GM18858 (cell line): Measurements from ENCODE around the gene FYN.
"Not testable (repeated sequence)": the region's sequence is repeated elsewhere in the genome, so short reads cannot be mapped to it uniquely, and the experiment has no call there.

ENCODE experiments used
- ATAC-seq: cut with Tn5 transposase; IDR thresholded peaks from one replicate; pipeline ENCODE4 v1.9.1; 2021; ENCODE audit not compliant: unreplicated experiment

The FYN gene

DNA sequence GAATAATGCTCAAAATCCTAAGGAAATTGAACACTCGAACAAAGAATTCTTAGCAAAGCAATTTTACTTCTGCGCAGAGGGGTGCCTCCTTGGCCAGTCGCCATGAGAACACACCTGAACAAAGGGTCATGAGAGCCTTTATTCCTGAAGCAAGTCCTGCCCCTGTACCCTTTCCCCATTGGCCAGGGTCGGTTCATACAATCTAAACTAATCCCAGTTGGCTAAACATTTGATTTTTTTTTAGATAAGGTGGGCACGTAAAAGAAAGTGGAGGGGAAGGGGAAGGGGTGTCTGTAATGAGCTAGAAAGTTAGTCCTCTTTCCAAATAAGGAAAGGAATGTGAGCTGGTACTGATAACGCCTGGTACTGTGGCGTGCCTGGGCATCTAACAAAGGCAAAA is 37.9 kb downstream of the FYN start:
- not testable (repeated sequence) for ATAC-seq

- no peak for ATAC-seq
Observed at GRCh38 chr6:111834356-111834755, 38.9 kb downstream of the FYN start.

DNA sequence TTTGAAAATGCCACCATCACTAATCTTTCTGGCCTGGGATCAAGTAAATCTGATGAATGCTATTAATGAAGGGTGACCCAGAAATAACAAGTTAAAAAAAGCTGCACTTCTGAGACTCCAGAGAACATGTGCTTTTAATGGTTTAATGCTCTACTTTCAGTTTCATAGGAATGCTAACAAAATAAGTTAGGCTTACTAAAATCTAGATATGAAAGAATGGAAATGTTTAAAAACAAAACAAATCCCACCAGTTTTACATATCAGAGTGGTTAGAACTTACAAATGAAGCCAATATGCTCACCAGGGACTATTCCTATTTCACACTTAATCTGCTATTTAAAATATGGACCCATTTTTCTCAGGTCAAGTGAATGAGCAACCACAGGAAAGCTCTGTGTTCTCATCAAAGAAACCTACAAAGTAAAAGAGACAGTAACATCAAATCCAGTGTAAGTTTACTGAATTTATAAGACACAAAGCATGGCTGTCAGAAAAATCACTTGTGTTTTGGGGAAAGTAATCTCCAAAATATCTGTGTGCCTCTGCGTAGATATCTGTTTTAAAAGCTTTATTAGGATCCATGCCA is 40.3 kb downstream of the FYN start:
- peak; percentile 47 for ATAC-seq

DNA sequence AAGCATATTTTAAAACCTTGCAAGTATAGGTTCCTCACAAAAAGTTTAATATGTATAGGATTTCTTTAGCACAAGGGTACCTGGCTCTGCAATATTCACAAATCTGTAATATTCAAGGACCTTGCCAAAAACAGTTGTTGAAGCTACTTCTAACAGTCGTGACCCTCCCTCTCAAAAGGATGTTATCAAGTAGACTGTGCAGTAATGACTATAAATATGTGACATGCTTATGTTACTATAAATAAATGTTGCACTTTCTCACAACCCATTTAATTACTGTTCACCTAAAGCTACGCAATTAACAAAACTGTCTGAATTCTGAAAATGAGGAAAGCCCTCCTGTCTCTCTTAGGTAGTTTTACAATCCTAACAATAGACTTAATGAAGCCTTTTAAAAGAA is 41.8 kb downstream of the FYN start:
- no peak for ATAC-seq

DNA sequence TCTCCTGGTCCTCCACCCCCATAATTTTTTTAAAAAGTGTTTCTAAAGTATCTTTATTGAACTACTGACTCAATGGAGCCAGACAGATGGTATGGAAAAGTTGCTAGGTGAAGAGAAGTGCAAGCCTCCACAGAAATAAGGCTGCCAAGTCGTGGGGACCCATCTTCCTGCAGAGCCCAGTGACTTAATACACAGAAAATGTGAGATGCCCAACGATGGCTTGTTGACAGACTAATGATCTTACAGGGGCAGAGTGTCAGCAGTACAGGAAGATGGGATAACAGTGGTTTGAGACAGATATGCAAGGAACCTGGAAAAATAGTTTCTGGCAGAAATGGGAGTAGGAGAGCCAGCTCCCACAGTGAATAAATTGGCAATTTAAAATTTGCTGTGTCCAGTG is 43.3 kb downstream of the FYN start:
- no peak for ATAC-seq

- ATAC-seq = no peak
Observed at GRCh38 chr6:111829581-111829980, 43.7 kb downstream of the FYN start.

DNA sequence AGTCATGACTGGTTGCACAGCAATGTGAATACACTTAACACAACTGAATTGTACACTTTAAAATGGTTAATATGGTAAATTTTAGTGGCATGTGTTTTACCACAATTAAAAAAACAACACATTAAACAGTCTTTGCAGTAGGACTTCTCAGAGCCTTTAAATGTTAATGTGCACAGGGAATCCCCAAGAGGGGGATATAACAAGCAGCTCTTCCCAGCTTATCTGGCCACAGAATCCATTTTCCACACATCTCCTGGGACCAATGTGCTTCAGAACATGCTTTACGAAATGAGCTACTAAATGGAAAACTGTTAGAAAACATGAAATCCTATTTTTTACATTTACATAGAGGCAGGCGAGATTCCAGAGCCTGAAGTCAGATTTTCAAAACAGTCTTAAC is 44.4 kb downstream of the FYN start:
- no peak for ATAC-seq

DNA sequence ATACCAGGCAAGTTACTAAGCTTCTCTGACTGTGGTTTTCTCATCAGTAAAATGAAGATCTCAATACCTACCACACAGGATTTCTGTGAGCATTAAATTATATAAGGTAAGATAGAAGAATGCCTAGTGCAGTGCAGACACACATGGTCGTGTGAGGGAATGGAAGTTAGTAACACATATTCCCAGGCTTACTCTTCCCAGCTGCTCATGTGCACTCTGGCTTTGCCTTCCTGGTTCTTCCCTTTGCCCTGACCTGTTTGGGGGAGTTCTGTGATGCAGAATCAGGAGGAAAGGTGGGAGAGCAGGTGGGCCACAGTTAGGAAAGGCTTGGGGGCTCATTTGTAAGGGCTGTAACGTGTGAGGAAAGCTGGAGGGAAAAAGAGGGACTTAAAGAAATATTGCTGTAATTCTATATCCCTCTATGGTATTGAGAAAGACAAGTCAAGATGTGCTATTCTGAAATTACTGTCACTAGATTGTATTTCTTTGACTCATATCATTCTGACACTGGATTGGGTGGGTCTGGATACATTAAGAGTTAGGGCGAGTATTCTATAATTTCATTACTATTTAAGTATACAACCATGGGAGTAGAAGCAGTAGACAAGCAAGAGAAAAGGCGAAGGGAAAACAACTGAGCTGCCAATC is 47.7 kb downstream of the FYN start:
- ATAC-seq = no peak

DNA sequence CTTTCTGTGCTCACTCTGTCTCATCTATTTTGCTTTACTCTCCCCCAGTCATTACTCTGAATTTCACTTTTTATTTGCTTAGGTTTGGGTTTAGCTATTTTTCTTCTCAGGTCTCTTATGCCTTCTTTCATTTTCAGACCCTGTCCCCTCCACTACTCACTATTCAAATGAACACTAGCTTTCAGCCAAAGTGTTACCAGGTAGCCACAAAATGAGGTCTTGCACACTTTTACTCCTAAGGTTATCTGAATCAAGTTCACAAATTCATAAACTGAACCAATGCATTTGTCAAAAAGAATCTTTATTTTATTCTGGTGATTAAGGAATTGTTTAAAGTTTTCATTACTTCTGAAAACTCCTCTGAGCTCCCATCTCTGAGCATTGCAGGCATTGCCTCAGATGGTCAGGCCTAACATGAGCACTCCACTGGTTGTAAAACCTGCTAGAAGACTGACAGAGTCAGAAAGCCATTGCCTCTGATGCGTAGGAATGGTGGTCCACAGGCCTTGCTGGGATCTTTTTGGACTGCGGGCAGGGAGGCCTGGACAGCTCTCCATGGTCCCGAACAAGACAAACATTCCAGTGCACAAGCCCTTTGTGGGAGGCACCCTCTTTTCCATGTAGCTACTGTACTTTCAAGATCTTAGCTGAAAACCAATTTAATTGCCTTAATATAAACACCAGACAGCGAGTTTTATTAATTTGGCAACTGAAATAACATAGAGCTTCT is 48.5 kb downstream of the FYN start:
- peak; percentile 87 for ATAC-seq

DNA sequence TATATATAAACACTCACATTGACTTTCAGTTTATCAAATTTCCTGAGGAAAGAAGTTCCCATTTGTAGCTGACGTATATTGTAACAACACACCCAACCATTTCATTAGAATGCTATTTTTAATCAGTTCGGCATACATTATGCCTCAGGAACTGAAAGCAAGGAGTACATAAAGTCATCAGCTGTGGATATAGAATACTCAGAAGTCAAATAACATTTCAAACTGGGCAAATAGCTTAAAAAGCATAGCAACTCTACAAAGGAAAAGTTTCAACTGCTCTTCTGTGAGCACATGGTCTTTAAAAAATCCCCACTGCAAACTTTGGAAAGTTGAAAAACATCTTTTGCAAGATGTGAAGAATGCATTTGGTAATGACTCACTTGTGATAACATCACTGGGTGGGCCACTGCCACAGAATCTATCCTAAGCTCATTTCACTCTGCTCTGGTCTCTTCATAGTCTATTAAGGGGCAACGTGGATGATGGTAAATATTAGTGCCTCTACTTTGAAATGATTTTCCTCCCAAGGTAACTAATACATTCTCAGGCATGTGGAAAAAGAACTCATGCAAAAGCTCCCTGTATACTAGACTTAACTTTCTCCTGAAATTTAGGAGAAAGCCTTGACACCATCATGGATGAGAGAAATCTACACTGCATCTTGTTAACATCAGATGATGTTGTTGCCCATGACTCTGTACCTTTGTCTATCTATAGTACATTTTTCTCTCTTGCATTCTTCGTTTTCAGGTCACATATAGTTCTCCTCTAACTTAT is 49.2 kb downstream of the FYN start:
- no peak for ATAC-seq

DNA sequence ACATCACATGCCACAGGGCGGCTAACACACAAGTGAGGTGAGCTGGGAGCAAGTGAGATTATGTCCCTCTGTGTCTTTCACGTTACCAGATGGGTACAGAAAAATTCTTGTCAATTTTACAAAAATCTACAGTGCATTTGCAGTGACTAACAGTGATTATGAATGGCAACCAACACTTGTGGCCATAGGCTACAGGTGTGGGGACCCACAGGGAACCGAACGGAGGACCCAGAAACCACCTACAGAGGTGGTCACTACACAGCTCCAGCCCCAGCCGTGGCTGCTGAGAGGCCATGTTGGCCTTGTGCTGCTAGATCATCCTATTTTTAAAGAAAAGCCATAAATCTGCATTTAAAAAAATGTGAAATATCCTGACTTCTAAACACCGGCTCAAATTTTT is 50.2 kb downstream of the FYN start:
- ATAC-seq = no peak

GRCh38 chr6:111819458-111819857 is 53.8 kb downstream of the FYN start:
- ATAC-seq = no peak

DNA sequence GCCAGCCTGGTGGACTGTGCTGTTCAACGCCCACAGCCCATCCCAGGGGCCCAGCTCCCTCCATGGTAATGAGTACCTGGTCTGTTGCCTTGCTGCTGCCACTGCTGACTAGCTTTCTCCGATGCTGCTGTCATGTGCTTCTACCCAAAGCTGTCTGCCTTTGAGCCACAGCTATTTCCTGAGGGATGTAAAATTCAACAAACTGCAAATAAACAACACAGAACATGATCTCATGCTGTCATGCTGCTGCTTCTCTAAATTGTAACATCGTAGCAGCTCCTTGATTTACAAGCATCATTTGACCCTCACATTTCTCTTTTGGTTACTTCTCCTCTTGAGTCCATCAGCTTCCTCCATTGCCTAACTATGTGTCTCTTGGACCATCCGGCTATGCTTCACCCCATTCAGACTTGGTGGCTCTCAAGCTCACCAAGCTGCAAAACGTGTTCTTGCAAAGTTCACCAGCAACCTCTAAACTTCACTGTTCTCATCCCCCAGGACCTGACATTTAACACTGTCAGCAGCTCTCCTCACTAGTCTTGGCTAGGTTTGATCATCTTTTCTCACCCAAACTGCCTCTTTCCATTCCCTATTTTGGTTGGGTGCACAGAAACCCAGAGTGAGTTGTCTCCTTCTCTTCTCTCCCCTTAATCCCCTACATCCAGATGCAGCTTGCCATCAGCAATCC is 54.6 kb downstream of the FYN start:
- ATAC-seq = no peak

- no peak for ATAC-seq
Observed at GRCh38 chr6:111817451-111818120, 55.7 kb downstream of the FYN start.

DNA sequence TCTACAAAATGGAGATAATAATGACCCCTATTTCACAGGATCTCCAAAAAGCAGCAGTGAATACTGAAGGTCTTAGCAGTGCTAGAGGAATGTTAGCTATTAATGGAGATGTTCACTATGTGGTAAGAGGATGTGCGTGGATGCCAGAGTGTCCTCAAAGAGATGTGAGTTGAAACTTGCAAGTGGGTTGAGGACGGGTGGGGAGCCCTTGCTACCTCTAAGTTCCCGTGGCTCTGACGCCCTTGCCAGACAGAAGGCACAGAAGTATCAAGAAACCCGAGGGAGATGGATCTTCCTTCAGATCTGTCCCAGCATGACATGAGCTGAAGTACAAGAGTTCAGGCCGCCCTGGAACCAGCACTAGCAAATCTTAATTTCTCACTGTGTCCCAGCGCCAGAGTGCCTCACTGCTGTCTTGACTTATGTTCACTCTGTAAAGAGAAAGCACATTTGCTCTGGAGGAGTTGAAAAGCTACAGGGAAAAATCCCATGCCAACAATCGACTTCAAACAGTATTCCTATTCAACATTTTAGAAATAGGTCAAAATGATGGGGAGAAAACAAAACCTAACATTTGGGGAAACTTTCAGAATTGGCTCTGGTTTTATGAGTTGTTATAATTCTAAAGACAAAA is 59.5 kb downstream of the FYN start:
- ATAC-seq = no peak

DNA sequence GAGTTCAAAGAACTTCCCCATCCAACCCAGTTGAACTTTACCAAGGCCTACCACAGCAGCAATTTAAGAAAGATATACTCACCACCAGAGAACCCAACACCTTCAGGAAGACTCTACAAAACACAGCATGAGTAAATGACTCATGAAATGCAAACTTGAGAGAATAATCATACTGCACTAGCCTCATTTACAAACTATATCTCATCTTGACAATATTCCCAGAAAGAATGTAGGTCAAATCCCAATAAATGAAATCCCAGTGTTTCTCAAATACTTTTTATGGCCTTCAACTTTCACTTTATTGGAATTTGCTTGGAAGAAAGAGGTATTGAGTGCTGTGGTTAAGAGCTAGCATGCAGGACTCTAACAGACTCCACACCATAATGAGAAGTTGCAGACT is 60.0 kb downstream of the FYN start:
- no peak for ATAC-seq

DNA sequence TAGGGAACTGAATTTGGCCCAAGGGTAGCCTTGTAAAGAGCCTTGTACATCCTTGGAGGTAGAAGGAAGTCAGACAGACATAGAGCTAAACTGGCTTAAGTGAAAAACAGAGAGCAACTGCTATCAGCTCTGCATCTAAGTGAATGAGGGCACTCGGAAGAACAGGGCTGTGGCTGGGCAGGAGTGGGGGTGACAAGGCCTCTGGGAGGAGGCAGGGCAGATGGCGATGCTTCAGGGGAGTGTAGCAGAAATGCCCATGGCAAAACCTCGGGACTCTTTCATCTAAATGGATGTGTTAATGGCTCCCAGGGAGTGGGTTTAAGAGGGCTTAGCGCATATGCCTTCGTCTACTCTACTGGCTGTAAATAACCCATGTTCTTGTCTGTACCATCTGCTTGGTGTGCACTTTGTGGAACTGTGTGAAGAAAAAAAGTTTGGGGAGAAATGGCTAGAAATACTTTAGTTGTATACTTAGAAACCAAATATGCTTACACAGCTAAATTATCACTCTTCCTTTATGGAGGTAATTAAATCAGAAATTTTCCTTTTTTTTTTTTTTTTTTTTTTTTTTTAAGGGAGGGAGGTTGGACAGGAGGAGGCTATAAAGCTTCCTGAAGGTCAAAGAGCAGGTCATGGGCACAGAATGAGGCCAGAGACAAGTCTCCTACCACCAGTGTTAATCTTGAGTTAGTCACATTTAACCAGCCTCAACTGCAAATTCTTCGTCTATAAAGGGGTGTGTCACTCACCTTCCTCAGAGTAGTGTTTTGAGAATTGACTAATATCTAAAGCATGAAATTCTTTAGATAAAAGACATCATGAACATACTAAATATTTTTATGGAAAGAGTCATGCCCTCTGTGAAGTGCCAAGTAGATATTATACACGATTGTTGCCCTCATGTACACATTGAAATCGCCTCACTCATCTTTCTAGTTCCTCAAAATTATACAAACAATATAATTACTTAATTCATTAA is 60.9 kb downstream of the FYN start:
- no peak for ATAC-seq

DNA sequence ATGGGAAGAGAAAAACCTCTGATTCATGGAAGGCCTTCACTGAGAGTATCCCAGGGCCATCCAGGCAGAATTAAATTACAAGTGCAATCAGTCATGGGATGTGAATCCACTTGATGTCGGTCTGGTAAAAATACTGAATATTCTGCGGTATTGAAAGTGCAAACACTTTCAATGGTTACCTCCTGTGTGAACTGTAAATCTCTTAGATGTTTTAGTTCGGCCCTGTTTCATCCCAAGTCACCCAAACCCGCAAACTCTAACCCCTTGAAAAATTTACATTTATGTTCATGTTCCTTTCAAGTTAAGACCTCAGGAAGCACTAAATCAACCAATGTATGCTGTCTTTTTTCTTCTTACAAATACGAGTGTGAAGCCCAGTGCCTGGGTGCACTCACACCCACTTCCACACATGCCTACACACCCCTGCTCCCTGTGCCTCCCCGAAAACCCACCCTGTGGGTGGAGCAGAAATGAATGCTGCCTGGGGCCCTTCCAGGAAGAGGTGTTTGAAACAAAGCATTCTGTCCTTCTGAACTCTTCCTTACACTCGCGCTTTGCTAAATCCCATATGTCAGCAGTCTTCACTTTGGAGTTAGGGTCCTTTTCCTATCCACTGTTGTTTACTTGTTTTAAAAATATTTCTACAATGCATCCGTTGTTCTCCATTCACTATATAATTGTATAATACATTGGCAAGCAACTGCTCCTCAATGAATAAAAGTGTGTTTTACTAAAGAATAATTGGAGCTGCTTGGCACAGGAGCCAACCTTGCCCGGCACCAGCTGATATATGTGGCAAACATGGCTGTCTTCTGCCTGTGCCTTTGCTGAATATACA is 62.7 kb downstream of the FYN start:
- ATAC-seq = no peak
